HCEC 1CT (cell line): ENCODE results near the gene STOML1.

Experiments
- DNase-seq: peaks from one replicate; pipeline ENCODE4 v3.0.0-alpha.2; 2017

Gene STOML1

DNA sequence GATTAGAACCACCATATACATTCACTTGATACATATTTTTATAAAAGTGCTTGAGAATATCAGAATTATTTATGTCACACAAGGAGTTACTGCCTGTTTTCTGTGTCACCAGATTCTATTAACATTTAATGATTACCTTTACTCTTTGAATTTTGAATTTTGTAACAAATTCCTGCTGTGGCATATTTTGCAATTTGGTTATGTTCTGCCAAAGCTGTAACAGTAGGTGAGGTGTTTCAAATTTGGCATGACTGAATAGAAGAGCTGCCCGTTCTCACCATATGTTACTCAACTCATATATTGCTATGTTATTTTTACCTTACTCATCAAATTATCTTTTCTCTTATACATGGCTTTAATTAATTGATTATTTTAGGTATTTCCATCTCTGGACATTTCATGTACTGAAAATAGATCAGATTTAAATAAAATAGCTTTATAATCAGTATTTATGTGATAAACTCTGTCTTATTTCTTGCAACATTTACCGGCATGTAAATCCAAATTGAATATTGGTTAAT, 21.3 kb upstream of the STOML1 start:
- no peak for DNase-seq

GRCh38 chr15:74011610-74012009, 19.5 kb upstream of the STOML1 start:
- DNase-seq, result peak; percentile 39

- DNase-seq, result peak; percentile 55
Measured at GRCh38 chr15:74010929-74011540, 18.9 kb upstream of the STOML1 start.

DNA sequence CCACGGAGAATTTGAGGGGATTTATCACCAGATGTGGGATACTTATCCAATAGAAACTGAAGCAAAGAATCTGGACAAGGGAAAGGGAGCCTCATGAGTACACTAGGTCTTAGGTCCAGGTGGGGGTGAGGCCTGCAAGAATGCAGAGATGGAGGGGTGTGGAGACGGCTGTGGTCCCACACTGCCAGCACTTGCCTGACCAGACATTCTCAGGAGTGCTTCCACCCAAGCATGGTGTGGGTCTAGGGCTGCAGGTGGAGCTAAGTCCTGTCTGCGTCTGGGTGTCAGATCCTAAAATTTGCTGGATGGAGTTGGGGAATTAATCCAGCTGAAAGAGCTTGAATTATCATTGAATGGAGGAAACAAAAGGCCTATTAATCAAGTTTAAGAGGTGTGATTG, 16.8 kb upstream of the STOML1 start:
- DNase-seq, result no peak

GRCh38 chr15:74007820-74008371, 15.8 kb upstream of the STOML1 start:
- DNase-seq, result no peak

DNA sequence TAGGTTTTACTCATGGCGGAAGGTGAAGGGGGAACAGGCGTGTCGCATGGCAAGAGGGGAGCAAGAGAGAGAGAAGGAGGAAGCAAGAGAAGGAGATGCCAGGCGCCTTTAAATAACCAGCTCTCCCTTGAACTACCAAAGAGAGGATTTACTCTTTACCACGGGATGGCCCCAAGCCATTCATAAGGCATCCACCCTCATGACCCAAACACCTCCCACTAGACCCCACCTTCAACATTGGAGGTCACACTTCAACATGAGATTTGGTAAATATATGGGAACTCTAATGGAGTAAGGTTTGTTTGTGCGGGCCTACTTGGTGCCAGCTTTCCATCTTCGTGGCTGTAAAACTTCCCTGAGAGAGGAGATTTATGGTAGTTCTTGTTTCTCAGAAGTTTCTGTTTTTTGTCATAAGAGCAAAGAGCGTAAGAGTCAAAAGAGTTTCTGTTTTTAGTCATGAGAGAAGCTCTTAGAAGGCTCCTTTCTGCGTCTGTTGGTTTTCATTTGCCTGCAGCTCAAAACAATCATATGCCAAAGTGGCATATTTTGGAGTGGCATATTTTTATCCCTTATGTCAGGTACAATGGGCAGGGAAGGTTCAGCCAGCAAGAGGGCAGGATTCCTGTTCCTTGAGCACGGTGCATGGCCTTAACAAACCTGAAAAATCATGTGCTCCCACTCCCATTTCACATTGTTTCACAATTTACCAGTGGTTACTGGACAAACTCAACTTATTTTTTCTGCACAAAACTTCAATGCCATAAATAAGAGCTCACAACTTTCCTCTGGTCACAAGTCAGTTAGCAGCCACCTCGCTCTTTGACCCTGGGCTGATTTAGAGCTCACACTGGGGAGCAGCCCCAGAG, 14.9 kb upstream of the STOML1 start:
- no peak for DNase-seq

DNA sequence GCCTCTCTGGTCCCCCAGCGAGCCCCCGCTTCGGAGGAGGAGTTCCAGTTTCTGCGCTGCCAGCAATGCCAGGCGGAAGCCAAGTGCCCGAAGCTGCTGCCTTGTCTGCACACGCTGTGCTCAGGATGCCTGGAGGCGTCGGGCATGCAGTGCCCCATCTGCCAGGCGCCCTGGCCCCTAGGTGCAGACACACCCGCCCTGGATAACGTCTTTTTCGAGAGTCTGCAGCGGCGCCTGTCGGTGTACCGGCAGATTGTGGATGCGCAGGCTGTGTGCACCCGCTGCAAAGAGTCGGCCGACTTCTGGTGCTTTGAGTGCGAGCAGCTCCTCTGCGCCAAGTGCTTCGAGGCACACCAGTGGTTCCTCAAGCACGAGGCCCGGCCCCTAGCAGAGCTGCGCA, 5.9 kb upstream of the STOML1 start:
- no peak for DNase-seq

DNA sequence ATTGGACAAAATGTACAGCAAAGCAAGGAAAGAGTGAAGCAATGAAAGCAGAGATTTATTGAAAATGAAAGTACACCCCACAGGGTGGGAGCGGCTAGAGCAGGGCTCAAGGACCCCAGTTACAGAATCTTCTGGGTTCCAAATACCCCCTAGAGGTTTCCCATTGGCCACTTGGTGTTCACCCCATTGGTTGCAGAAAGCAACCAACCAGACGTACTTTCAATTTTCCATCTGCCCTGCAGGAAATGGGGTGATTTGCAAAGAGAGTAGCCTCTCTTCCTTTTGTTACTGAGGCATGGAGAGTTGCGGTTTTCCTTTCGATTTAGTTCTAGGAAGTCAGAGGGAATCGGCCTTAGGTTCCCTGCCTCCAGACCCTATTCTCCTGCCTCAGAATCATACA, 4.8 kb upstream of the STOML1 start:
- peak; percentile 65 for DNase-seq

DNA sequence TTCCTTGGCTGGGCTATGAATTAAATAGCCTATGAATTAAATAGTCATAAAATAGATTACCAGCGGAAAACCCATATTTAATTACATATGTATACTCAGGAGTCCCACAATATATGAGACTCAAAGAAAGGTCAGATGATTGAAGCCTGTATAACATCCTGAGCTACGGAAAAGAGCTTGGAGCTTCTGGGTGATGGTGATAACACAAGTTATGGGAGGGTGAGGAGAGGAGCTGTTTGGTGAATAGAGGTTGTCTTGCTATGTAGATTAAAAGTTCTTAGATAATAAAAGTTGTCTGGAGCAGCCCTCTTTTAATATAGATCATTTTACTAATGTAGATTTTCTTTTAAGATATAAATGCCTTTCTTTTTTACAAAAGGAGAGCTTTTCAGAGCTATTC, 4.2 kb upstream of the STOML1 start:
- DNase-seq, result no peak

GRCh38 chr15:73994912-73995622, 3.0 kb upstream of the STOML1 start:
- DNase-seq, result no peak

GRCh38 chr15:73994413-73994883, 2.4 kb upstream of the STOML1 start, which contains the start of gene PML:
PML (plus strand) TSS chr15:73994716; CDS start chr15:73994813, 97 bp downstream.
- DNase-seq, result peak; percentile 95

DNA sequence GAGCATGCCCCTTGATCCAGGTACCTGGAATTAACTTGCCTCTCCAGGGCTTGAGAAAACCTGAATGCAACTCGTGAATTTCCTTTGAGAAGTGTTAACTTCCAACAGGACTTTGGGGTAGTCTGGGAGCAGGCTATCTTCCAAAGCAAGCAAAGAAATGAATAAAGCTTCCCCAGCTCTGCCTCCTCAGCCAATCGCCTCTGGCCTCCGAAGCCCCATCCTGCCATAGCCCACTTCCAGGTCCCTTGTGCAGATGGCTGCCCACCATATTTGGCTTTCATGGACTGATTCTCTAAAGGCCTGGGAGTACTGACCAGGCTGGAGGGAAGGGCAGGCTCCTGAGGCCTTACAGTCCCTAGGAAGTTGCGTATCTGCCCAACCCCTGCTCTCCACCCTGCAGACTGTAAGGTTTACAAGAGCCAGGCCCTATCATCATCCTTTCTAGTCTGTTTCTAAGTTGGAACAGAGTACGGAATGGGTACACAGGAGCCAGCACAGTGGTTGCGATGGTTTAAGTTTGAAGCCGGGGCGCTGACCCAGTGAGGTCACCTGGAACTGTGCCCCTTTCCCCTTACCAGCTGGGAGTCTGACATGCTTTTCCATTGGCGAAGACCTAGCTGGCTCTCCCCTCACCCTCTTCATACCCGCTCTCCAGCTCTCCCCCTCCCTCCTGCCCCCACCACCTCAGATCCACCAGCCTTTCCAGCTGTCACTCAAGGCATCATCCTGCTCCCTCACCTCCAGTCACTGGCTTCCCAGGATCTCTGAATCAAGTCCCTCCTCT, 1.3 kb upstream of the STOML1 start:
- DNase-seq, result no peak

DNA sequence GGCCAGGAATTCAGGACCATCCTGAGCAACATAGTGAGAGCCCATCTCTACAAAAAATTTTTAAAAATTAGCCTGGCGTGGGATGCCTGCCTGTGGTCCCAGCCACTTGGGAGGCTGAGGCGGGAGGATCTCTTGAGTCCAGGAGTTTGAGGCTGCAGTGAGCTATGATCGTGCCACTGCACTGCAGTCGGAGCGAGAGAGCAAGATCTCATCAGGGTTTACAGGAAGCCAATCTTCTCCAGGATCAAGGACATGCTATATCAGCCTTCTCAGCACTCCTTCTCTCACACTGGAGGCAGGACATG, 451 bp upstream of the STOML1 start:
- no peak for DNase-seq

- peak; percentile 56 for DNase-seq
Measured at GRCh38 chr15:73991260-73991659, 835 bp downstream of the STOML1 start.

- no peak for DNase-seq
Measured at GRCh38 chr15:73990250-73991005, 1.7 kb downstream of the STOML1 start.

GRCh38 chr15:73989001-73989798, 2.9 kb downstream of the STOML1 start:
- DNase-seq, result peak; percentile 86

DNA sequence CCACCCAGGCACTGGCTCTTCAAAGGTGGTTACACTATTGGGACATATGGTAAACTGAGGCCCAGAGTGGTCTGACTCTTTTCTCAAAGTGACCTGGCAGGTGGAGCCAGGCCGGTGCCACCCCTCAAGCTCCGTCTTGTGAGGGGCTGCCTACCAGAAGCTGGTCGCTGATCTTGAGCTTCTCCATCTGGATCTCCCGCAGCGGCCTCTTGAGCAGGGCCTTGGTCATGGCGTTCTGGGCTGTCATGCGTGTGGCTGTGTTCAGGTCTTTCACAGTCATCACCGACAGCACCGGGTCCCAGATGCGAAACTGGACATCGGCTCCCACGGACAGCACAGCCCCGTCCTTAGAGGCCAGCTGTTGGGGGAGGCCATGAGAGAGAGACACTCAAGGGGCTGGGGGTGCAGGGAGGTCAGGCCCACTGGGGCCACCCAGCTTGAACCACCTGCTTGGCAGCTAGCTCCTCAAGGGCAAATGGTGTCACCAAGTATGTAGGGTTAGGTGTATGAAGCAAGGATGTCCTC, 3.6 kb downstream of the STOML1 start:
- no peak for DNase-seq

- DNase-seq, result no peak
Measured at GRCh38 chr15:73987681-73988444, 4.2 kb downstream of the STOML1 start.

DNA sequence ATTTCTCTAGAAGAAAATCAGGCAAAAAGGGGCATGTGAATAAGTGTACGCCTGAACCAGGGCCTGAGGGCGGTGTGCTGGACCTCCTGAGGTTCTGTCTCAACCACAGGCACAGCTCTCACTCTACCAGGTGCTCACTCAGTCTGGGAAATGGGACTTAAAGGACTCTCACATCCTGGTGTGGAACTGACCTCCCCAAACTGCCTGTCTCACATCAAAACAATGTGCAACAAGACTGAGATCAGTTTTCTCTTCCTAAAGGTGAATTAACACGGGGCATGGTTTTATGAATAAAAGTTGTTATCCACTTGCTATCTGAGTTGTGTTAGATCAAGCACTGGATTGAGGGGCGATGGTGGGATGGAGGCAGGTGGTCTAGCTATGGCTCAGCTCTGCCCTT, 4.8 kb downstream of the STOML1 start:
- no peak for DNase-seq

- no peak for DNase-seq
Measured at GRCh38 chr15:73986776-73987056, 5.4 kb downstream of the STOML1 start.
